OCI-LY7 (cell line): ENCODE data around the gene ZNF683.

ENCODE experiments used
- CTCF ChIP-seq: fragments of 200-600 bp; sonication (generic); conservative IDR thresholded peaks from 2 replicates; pipeline ENCODE4 v1.5.1; 2014; ENCODE audit warnings: mild to moderate bottlenecking, antibody characterized with exemption, low read length, moderate library complexity, mixed read lengths
- EZH2phosphoT487 ChIP-seq: fragments of 200-600 bp; sonication (generic); IDR thresholded peaks from 2 replicates; pipeline ENCODE4 v1.6.1; 2018; ENCODE audit warnings: low read depth, borderline replicate concordance, mild to moderate bottlenecking, mixed run types, antibody characterized with exemption, low read length, moderate library complexity, mixed read lengths

GRCh38 chr1:26349877-26350244, 22.7 kb downstream of the ZNF683 start:
- TF ChIP-seq CTCF: no peak
- no peak for TF ChIP-seq EZH2phosphoT487
